ENCODE data around the gene TBPL1. TPM values are rescaled to one million over a fixed set of nuclear protein-coding genes. Genes with fewer than 3 reads are reported as not detected.

TBPL1 gene
- total and polyA plus RNA-seq, 2 of the 8 experiments (the other 6 are each of a cell fraction or from before 2014, with no cell fraction given), result 32.5 to 67.0 TPM

DNA sequence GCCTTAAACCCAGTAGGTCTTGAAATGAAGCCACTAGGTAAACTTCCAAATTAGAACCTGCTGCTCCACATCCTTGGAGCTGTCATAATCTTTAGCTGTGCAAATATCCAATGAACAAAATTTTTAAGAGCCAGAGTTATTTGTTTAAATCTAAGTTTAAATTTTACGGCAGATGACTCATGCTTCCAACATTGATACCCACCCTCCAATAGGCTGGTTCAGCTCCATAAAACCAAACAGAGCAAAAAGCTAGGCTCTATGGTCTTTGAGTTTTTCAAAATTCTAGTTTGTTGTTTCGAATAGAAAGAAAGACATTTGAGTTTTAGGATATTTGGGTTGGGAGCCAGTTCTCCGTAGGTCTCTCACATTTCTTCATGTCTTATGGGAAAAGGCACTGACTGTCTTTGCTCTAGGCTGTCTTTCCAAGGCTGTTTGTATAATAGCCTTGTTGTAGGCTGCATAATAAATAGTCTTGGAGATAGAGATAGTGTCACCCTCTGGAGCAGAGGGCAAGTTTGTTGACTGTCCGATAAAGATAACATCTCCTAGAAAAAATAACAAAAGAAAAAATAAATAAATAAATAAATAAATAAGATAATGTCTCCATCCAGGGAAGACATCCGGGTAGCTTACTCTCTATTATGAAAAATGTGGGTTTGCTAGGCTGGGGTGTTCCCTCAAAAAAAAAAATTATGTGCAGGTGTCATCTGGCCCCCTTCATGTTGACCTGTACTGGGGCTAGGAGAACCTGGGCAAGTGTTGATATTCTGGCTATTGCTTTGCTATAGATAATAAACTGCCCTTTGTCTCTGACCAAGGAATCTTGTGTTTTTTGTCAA, 62.9 kb downstream of the TBPL1 start:
- no peak overlapping the region for H3K23ac ChIP-seq (ENCODE audit: insufficient read length)
- no peak overlapping the region for H4K5ac ChIP-seq (ENCODE audit: insufficient read length, low read depth, low read length)
- DNase-seq (ENCODE audit: low read depth in 1 of 2, low spot score in 2 of 2) (no peak), FAIRE-seq (no peak)
- 91% methylated on average over 5 of the region's 5 CpGs; no CpG with 5 or more reads in 1 of the 2 experiments for WGBS, 2 experiments (ENCODE audit: extremely low coverage in 1 of 2, insufficient coverage in 1 of 2, insufficient read length in 1 of 2, insufficient replicate concordance in 2 of 2, low coverage in 1 of 2, low lambda C conversion rate in 2 of 2, missing lambda C conversion rate in 1 of 2)
- no peak overlapping the region for H3K4me3 ChIP-seq (ENCODE audit: extremely low read depth in 1 of 4, insufficient read depth in 2 of 4, low read depth in 3 of 4, low read length in 4 of 4)
- no peaks in the 10 kb centered on the region for H3K36me3 ChIP-seq (ENCODE audit: control insufficient read depth in 2 of 4, insufficient read depth in 4 of 4, low read length in 3 of 4)
- CTCF ChIA-PET (ENCODE audit: partially characterized antibody), result interaction anchor here (0.5 to 2.4 kb wide), 8 partner anchors 9 to 852 kb away, joined by 3 to 17 read pairs (median 3); no protein-coding TSS in a partner anchor
- no peaks in the 10 kb centered on the region for H3K9me3 ChIP-seq (ENCODE audit: insufficient read depth in 2 of 2, low read depth in 1 of 2, low read length in 1 of 2)
- H3K27me3 ChIP-seq (replicated peaks in 1 of 4; ENCODE audit: control insufficient read depth in 3 of 4, extremely low read depth in 1 of 4, insufficient read depth in 3 of 4, low read length in 3 of 4), result no peaks in the 10 kb centered on the region
- no peaks in the 10 kb centered on the region for H4K20me1 ChIP-seq (replicated peaks in 1 of 2; ENCODE audit: control insufficient read depth in 1 of 2, insufficient read depth in 2 of 2, low read length in 2 of 2)
- H2BK20ac ChIP-seq (ENCODE audit: low read length), result no peak overlapping the region
- H2BK120ac ChIP-seq (replicated peaks; ENCODE audit: low read depth, low read length), result no peak overlapping the region
- POLR2A ChIA-PET (ENCODE audit: partially characterized antibody), result interaction anchor here (0.7 to 1.4 kb wide), 2 partner anchors 13 to 186 kb away, joined by 3 read pairs; no protein-coding TSS in a partner anchor
- H3K56ac ChIP-seq (replicated peaks; ENCODE audit: insufficient read length, low read depth, low read length), result no peak overlapping the region
- H3K27ac ChIP-seq (ENCODE audit: low read depth, low read length), result no peak overlapping the region
- no peaks in the 10 kb centered on the region for H3K79me1 ChIP-seq (ENCODE audit: low read depth, low read length)
- H3K4ac ChIP-seq (replicated peaks; ENCODE audit: insufficient read length, low read depth, low read length), result no peak overlapping the region
- no peak overlapping the region for H2BK5ac ChIP-seq (ENCODE audit: low read depth, low read length)
- H3K4me2 ChIP-seq (ENCODE audit: insufficient read depth in 1 of 2, low read depth in 2 of 2, low read length in 2 of 2), result no peak overlapping the region
- H2BK15ac ChIP-seq (ENCODE audit: low read length), result no peak overlapping the region
- no peak overlapping the region for H4K8ac ChIP-seq (ENCODE audit: extremely low read depth, insufficient read depth, low read length)
- H3K14ac ChIP-seq (ENCODE audit: insufficient read length), result no peak overlapping the region
- peaks cover 0 to 3% (median 1%) of the 10 kb centered on the region in 4 experiments; a peak in 2 of 7 replicates for H3K4me1 ChIP-seq (replicated peaks in 1 of 4; ENCODE audit: control insufficient read depth in 3 of 4, insufficient read depth in 4 of 4, low read length in 3 of 4)
- no peak overlapping the region for H3K18ac ChIP-seq (ENCODE audit: extremely low read depth, low read length)
- no peak overlapping the region for H2AK5ac ChIP-seq (ENCODE audit: low read depth, low read length)
- TF ChIP-seq SP2 (IDR thresholded peaks at IDR 0.05; ENCODE audit: low read length) (no peak), HDAC2 (IDR thresholded peaks at IDR 0.05; ENCODE audit: borderline replicate concordance in 1 of 2, low read depth in 2 of 2, low read length in 2 of 2) (no peak), SIN3A (conservative IDR thresholded peaks at IDR 0.05 in 1 of 2, IDR thresholded peaks at IDR 0.05 in 1 of 2; ENCODE audit: low read depth in 1 of 2, low read length in 2 of 2) (no peak), POLR2A (IDR thresholded peaks at IDR 0.05; ENCODE audit: control extremely low read depth in 1 of 2, low read depth in 2 of 2, low read length in 2 of 2) (no peak), SIRT6 (IDR thresholded peaks at IDR 0.05; ENCODE audit: low read length) (no peak), JUN (IDR thresholded peaks at IDR 0.05; ENCODE audit: low read depth, low read length) (no peak), CBX8 (IDR thresholded peaks at IDR 0.05; ENCODE audit: borderline replicate concordance, low read depth, low read length) (no peak)
- TF ChIP-seq, protein P1, sequence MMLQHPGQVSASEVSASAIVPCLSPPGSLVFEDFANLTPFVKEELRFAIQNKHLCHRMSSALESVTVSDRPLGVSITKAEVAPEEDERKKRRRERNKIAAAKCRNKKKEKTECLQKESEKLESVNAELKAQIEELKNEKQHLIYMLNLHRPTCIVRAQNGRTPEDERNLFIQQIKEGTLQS (IDR thresholded peaks at IDR 0.05; ENCODE audit: insufficient read depth, low read depth, low read length), result no peak
- TF ChIP-seq, protein P2, sequence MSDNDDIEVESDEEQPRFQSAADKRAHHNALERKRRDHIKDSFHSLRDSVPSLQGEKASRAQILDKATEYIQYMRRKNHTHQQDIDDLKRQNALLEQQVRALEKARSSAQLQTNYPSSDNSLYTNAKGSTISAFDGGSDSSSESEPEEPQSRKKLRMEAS (IDR thresholded peaks at IDR 0.05), result no peak
- no peak overlapping the region for H3K9ac ChIP-seq (replicated peaks in 1 of 4; ENCODE audit: extremely low read depth in 1 of 4, low read depth in 3 of 4, low read length in 3 of 4)
- H2AFZ ChIP-seq (ENCODE audit: low read length), result no peak overlapping the region
- H3K23me2 ChIP-seq (ENCODE audit: low read depth, low read length), result no peaks in the 10 kb centered on the region
- H4K91ac ChIP-seq (replicated peaks; ENCODE audit: insufficient read length, low read length), result no peak overlapping the region
- no peaks in the 10 kb centered on the region for H3K79me2 ChIP-seq (ENCODE audit: control insufficient read depth in 1 of 2, insufficient read depth in 2 of 2, low read length in 2 of 2)
- no peak overlapping the region for H2BK12ac ChIP-seq (ENCODE audit: low read depth, low read length)
